GM12878 (cell line): ENCODE data around the gene CAB39L. TPM values are rescaled to one million over a fixed set of nuclear protein-coding genes. Genes with fewer than 3 reads are reported as not detected.

ENCODE experiments used
- ATAC-seq: fragments of 200-7000 bp; cut with Tn5 transposase; 3 replicates; pipeline ENCODE4 v1.9.1; 2020; ENCODE audit warnings: mild to moderate bottlenecking, moderate library complexity
- BruUV-seq: library from RNA; stranded (reverse); fragments of 400-500 nt; replicated peaks from 2 replicates; lab custom pipeline; 2021; lab: Mats Ljungman, UMichigan
- CTCF ChIA-PET: fragments of 300-600 bp; sonication (Branson Sonifier 250); formaldehyde crosslinking; extraction: SDS; loops from one replicate; lab custom pipeline; 2021; ENCODE audit warnings: inconsistent platforms; lab: Yijun Ruan, JAX
- POLR2A ChIA-PET: fragments of 350-600 bp; formaldehyde crosslinking; extraction: SDS; loops from one replicate; lab custom pipeline; 2021; ENCODE audit warnings: inconsistent platforms; lab: Charles Lee
- RAD21 ChIA-PET: fragments of 300-600 bp; sonication (Branson Sonifier 250); formaldehyde crosslinking; loops from one replicate; lab custom pipeline; 2023; ENCODE audit warnings: antibody characterized with exemption; ENCODE audit not compliant: unreplicated experiment; lab: Charles Lee
- SMC1A ChIA-PET: fragments of 300-600 bp; sonication (Branson Sonifier 250); formaldehyde crosslinking; loops from one replicate; lab custom pipeline; 2023; ENCODE audit not compliant: unreplicated experiment, uncharacterized antibody; lab: Charles Lee
- DNase-seq: peaks from one replicate; pipeline ENCODE4 v3.0.0-alpha.2; 2011; ENCODE audit warnings: low read depth, low spot score
- FAIRE-seq: peaks from 3 replicates; lab custom pipeline; 2011; peaks lifted over from hg19 to GRCh38; lab: Jason Lieb, UNC
- H2AFZ ChIP-seq: 2 replicates; pipeline ENCODE4 v1.6.0; 2011; ENCODE audit warnings: low read depth, low read length, control low read depth; ENCODE audit not compliant: control insufficient read depth
- H3K27ac ChIP-seq: 2 replicates; pipeline ENCODE4 v1.5.1; 2011; ENCODE audit warnings: control low read depth; ENCODE audit not compliant: control insufficient read depth, insufficient read depth
- H3K27me3 ChIP-seq, 2 experiments: replicated peaks in 1 of 2; 2 replicates each; pipeline versions ENCODE4 v1.6.0 to v1.6.1; 2011; ENCODE audit warnings: low read length in 1 of 2; ENCODE audit not compliant: control insufficient read depth in 2 of 2, insufficient read depth in 2 of 2
- H3K36me3 ChIP-seq, 2 experiments: 2 replicates each; pipeline ENCODE4 v1.5.1; 2011; ENCODE audit warnings: low read length in 1 of 2; ENCODE audit not compliant: control insufficient read depth in 2 of 2, insufficient read depth in 2 of 2
- H3K4me1 ChIP-seq: 2 replicates; pipeline ENCODE4 v1.6.1; 2011; ENCODE audit warnings: mild to moderate bottlenecking, low read length, moderate library complexity, mixed read lengths; ENCODE audit not compliant: control insufficient read depth, insufficient read depth
- H3K4me2 ChIP-seq: 2 replicates; pipeline ENCODE4 v1.6.0; 2011; ENCODE audit warnings: control low read depth; ENCODE audit not compliant: control insufficient read depth, insufficient read depth
- H3K4me3 ChIP-seq: fragments of 200-600 bp; sonication (generic); 2 replicates; pipeline ENCODE4 v1.5.1; 2016
- H3K79me2 ChIP-seq: 2 replicates; pipeline ENCODE4 v1.6.0; 2011; ENCODE audit warnings: low read length; ENCODE audit not compliant: control insufficient read depth, insufficient read depth
- H3K9ac ChIP-seq: 2 replicates; pipeline ENCODE4 v1.8.0; 2011; ENCODE audit warnings: low read length, control low read depth, mixed read lengths; ENCODE audit not compliant: control insufficient read depth, insufficient read depth
- H3K9me3 ChIP-seq: replicated peaks from 3 replicates; pipeline ENCODE4 v1.5.1; 2011; ENCODE audit warnings: mild to moderate bottlenecking, low read length; ENCODE audit not compliant: control insufficient read depth, insufficient read depth
- H4K20me1 ChIP-seq: 2 replicates; pipeline ENCODE4 v1.6.0; 2011; ENCODE audit not compliant: control insufficient read depth, insufficient read depth
- ATF7 ChIP-seq: fragments of 450-650 bp; IDR thresholded peaks from 2 replicates; pipeline ENCODE4 v1.6.1; 2016; ENCODE audit warnings: low read depth, mild to moderate bottlenecking
- EED ChIP-seq: sonication (generic); IDR thresholded peaks from 2 replicates; pipeline ENCODE4 v1.6.1; 2016; ENCODE audit warnings: antibody characterized with exemption, low read depth
- FOXK2 ChIP-seq: fragments of 450-650 bp; IDR thresholded peaks from 2 replicates; pipeline ENCODE4 v1.6.1; 2017; ENCODE audit warnings: mild to moderate bottlenecking, moderate library complexity
- HDAC2 ChIP-seq: fragments of 200-600 bp; sonication (generic); IDR thresholded peaks from 2 replicates; pipeline ENCODE4 v1.6.1; 2017
- HDAC6 ChIP-seq: fragments of 200-600 bp; sonication (generic); IDR thresholded peaks from one replicate; pipeline ENCODE4 v1.8.0; 2017; ENCODE audit warnings: antibody characterized with exemption; ENCODE audit not compliant: unreplicated experiment
- MXI1 ChIP-seq: fragments of 150-350 bp; IDR thresholded peaks from 2 replicates; pipeline ENCODE4 v1.6.1; 2011; ENCODE audit warnings: low read depth, mild to moderate bottlenecking, inconsistent platforms, low read length, improper control_type of control experiment
- NFYB ChIP-seq: IDR thresholded peaks from 2 replicates; pipeline ENCODE4 v1.6.1; 2011; ENCODE audit warnings: low read depth, mild to moderate bottlenecking, low read length, improper control_type of control experiment, moderate library complexity; ENCODE audit not compliant: insufficient read depth
- NRF1 ChIP-seq: conservative IDR thresholded peaks from 2 replicates; pipeline ENCODE4 v1.6.1; 2011; ENCODE audit warnings: mild to moderate bottlenecking, low read depth, low read length, improper control_type of control experiment
- POU2F2 ChIP-seq: IDR thresholded peaks from 3 replicates; pipeline ENCODE4 v1.6.1; 2011; ENCODE audit warnings: low read depth, mild to moderate bottlenecking, low read length, borderline replicate concordance
- RAD51 ChIP-seq: fragments of 450-650 bp; IDR thresholded peaks from 2 replicates; pipeline ENCODE4 v1.6.1; 2016; ENCODE audit warnings: moderate library complexity, mild to moderate bottlenecking, inconsistent platforms
- RCOR1 ChIP-seq: conservative IDR thresholded peaks from 2 replicates; pipeline ENCODE4 v1.6.1; 2012; ENCODE audit warnings: low read depth, low read length, improper control_type of control experiment
- SMAD5 ChIP-seq: IDR thresholded peaks from 2 replicates; pipeline ENCODE4 v1.6.1; 2016; ENCODE audit warnings: antibody characterized with exemption, low read depth
- SMARCA5 ChIP-seq: fragments of 450-650 bp; IDR thresholded peaks from 2 replicates; pipeline ENCODE4 v1.6.1; 2017; ENCODE audit warnings: mild to moderate bottlenecking
- SMC3 ChIP-seq: IDR thresholded peaks from 2 replicates; pipeline ENCODE4 v1.6.1; 2011; ENCODE audit warnings: low read length, improper control_type of control experiment, borderline replicate concordance
- SP1 ChIP-seq: IDR thresholded peaks from one replicate; pipeline ENCODE4 v1.6.1; 2011; ENCODE audit warnings: low read depth, low read length
- STAT3 ChIP-seq: IDR thresholded peaks from 2 replicates; pipeline ENCODE4 v1.6.1; 2011; ENCODE audit warnings: low read depth, low read length, improper control_type of control experiment
- TCF12 ChIP-seq: IDR thresholded peaks from 2 replicates; pipeline ENCODE4 v1.6.1; 2011; ENCODE audit warnings: low read depth, mild to moderate bottlenecking, low read length
- WRNIP1 ChIP-seq: IDR thresholded peaks from 2 replicates; pipeline ENCODE4 v1.6.1; 2011; ENCODE audit warnings: low read depth, low read length, improper control_type of control experiment, borderline replicate concordance
- WGBS: methylation state at CpG from one replicate; pipeline ENCODE4 v1.1.6; 2016; ENCODE audit warnings: low lambda C conversion rate; ENCODE audit not compliant: insufficient replicate concordance, insufficient coverage; ENCODE audit errors: missing lambda C conversion rate; 5-methylcytosine and 5-hydroxymethylcytosine counted together
- in situ Hi-C: fragments of 300-500 bp; cut with MboI; formaldehyde crosslinking; loops from 9 replicates; pipeline ENCODE4 v1.14.3; 2018; ENCODE audit warnings: mixed read lengths
- intact Hi-C: fragments of 100-400 bp; cut with micrococcal nuclease; formaldehyde crosslinking; loops from one replicate; pipeline ENCODE4 v1.14.2; 2022; ENCODE audit not compliant: unreplicated experiment
- polyA plus RNA-seq, 11 experiments: library from polyadenylated mRNA; depleted of rRNA in 4 of 11; unstranded in 6 of 11; stranded (reverse) in 5 of 11; fragments of >200 nt; fragmentation: Nextera tagmentation in 4 of 11; fragmentation: Illumina TruSeq in 1 of 11; extraction: Ambion mirVana in 4 of 11; extraction: Trizol in 1 of 11; gene quantifications; 1 replicate in 1 of 11; 2 replicates in 10 of 11; pipeline versions ENCODE4 v1.2.1 to v1.2.3, GENCODE V29; 2011 to 2016; ENCODE audit warnings: inconsistent platforms in 2 of 11, missing spikeins in 2 of 11, low read depth in 1 of 11
- total RNA-seq, 4 experiments: library from RNA; depleted of rRNA in 3 of 4; stranded (reverse); fragments of >200 nt in 3 of 4; fragmentation: Illumina TruSeq in 1 of 4; extraction: Trizol in 1 of 4; gene quantifications; 2 replicates each; pipeline versions ENCODE4 v1.2.1 to v1.2.3, GENCODE V29; 2013 to 2021
- TF ChIP-seq, protein P1 (sequence below): IDR thresholded peaks from 2 replicates; pipeline ENCODE4 v1.6.1; 2012; ENCODE audit warnings: low read depth, low read length, improper control_type of control experiment
- TF ChIP-seq, protein P2 (sequence below): fragments of 450-650 bp; formaldehyde crosslinking; IDR thresholded peaks from 2 replicates; pipeline ENCODE4 v1.5.0; 2022; ENCODE audit warnings: mild to moderate bottlenecking, missing genetic modification characterization

The CAB39L gene
- total and polyA plus RNA-seq, 10 of the 15 experiments (the other 5 are each of a cell fraction or from before 2014, with no cell fraction given) = 0.88 to 3.0 (median 1.7) TPM

GRCh38 chr13:49456156-49456555 lies 12.3 kb upstream of the CAB39L start:
- Histone ChIP-seq H3K79me2 (no peaks in the 10 kb centered on the region; the same call in 1 of the 2 replicates), H3K4me2 (no peak overlapping the region), H2AFZ (no peak overlapping the region), H3K4me1 (peaks cover 14% of the 10 kb centered on the region; the same call in 1 of the 2 replicates), H3K4me3 (no peak overlapping the region), H3K36me3 (peaks cover 0 to under 1% of the 10 kb centered on the region in 2 experiments; a peak in 1 of 4 replicates), H3K9ac (no peak overlapping the region), H3K9me3 (no peaks in the 10 kb centered on the region), H3K27me3 (no peaks in the 10 kb centered on the region), H4K20me1 (no peaks in the 10 kb centered on the region), H3K27ac (no peak overlapping the region)
- DNase-seq = no peak
- ChIA-PET POLR2A (no interaction called here), SMC1A (no interaction called here), RAD21 (no interaction called here), CTCF (no interaction called here)
- in situ Hi-C loops = loop anchor here (10.0 kb wide), 1 partner anchor 471 kb away; no protein-coding TSS in a partner anchor
- no peak for FAIRE-seq
- intact Hi-C loops = no loop called here
- BruUV-seq = no TSS peak
- 96% methylated on average over 1 of the region's 1 CpG for WGBS
- no peak for ATAC-seq
- TF ChIP-seq WRNIP1 = no peak
- no peak for TF ChIP-seq ATF7
- TF ChIP-seq, protein P1, sequence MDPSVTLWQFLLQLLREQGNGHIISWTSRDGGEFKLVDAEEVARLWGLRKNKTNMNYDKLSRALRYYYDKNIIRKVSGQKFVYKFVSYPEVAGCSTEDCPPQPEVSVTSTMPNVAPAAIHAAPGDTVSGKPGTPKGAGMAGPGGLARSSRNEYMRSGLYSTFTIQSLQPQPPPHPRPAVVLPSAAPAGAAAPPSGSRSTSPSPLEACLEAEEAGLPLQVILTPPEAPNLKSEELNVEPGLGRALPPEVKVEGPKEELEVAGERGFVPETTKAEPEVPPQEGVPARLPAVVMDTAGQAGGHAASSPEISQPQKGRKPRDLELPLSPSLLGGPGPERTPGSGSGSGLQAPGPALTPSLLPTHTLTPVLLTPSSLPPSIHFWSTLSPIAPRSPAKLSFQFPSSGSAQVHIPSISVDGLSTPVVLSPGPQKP = no peak
- no peak for TF ChIP-seq SMC3
- TF ChIP-seq FOXK2 = no peak
- no peak for TF ChIP-seq SP1
- TF ChIP-seq TCF12 = no peak
- no peak for TF ChIP-seq POU2F2
- TF ChIP-seq SMARCA5 = no peak
- TF ChIP-seq NFYB = no peak
- no peak for TF ChIP-seq RCOR1
- no peak for TF ChIP-seq RAD51
- TF ChIP-seq STAT3 = no peak
- no peak for TF ChIP-seq HDAC2
- no peak for TF ChIP-seq EED
- TF ChIP-seq HDAC6 = no peak
- TF ChIP-seq, protein P2, sequence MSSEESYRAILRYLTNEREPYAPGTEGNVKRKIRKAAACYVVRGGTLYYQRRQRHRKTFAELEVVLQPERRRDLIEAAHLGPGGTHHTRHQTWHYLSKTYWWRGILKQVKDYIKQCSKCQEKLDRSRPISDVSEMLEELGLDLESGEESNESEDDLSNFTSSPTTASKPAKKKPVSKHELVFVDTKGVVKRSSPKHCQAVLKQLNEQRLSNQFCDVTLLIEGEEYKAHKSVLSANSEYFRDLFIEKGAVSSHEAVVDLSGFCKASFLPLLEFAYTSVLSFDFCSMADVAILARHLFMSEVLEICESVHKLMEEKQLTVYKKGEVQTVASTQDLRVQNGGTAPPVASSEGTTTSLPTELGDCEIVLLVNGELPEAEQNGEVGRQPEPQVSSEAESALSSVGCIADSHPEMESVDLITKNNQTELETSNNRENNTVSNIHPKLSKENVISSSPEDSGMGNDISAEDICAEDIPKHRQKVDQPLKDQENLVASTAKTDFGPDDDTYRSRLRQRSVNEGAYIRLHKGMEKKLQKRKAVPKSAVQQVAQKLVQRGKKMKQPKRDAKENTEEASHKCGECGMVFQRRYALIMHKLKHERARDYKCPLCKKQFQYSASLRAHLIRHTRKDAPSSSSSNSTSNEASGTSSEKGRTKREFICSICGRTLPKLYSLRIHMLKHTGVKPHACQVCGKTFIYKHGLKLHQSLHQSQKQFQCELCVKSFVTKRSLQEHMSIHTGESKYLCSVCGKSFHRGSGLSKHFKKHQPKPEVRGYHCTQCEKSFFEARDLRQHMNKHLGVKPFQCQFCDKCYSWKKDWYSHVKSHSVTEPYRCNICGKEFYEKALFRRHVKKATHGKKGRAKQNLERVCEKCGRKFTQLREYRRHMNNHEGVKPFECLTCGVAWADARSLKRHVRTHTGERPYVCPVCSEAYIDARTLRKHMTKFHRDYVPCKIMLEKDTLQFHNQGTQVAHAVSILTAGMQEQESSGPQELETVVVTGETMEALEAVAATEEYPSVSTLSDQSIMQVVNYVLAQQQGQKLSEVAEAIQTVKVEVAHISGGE = no peak
- TF ChIP-seq MXI1 = no peak
- TF ChIP-seq NRF1 = no peak
- no peak for TF ChIP-seq SMAD5
